D721Med (cell line): ENCODE results near the gene SEMG2.

ENCODE experiments used
- DNase-seq: peaks from one replicate; pipeline ENCODE4 v3.0.0; 2011; ENCODE audit warnings: low spot score; ENCODE audit not compliant: insufficient read length
- FAIRE-seq: peaks from 2 replicates; lab custom pipeline; 2011; peaks lifted over from hg19 to GRCh38; lab: Jason Lieb, UNC
- CTCF ChIP-seq: IDR thresholded peaks from 2 replicates; pipeline ENCODE4 v1.5.1; 2012; ENCODE audit warnings: mild to moderate bottlenecking, control low read depth; ENCODE audit not compliant: insufficient read depth; ENCODE audit errors: missing control alignments

Gene SEMG2

GRCh38 chr20:45183084-45183483 is 38.1 kb upstream of the SEMG2 start:
- TF ChIP-seq CTCF = no peak
- DNase-seq (no peak), FAIRE-seq (no peak)

- no peak for TF ChIP-seq CTCF
- DNase-seq (no peak), FAIRE-seq (no peak)
Measured at GRCh38 chr20:45187693-45188092, 33.5 kb upstream of the SEMG2 start.

- FAIRE-seq (no peak), DNase-seq (no peak)
- no peak for TF ChIP-seq CTCF
Measured at GRCh38 chr20:45189067-45189609, 32.0 kb upstream of the SEMG2 start.

GRCh38 chr20:45189861-45190260 is 31.3 kb upstream of the SEMG2 start:
- TF ChIP-seq CTCF = no peak
- FAIRE-seq (no peak), DNase-seq (no peak)

GRCh38 chr20:45191926-45192325 is 29.2 kb upstream of the SEMG2 start:
- TF ChIP-seq CTCF = no peak
- FAIRE-seq = no peak

GRCh38 chr20:45193331-45193730 is 27.8 kb upstream of the SEMG2 start:
- DNase-seq (no peak), FAIRE-seq (no peak)
- TF ChIP-seq CTCF = no peak

More at GRCh38 chr20:45191926-45192325, 29.2 kb upstream of the SEMG2 start:
- no peak for DNase-seq

- FAIRE-seq (no peak), DNase-seq (no peak)
- no peak for TF ChIP-seq CTCF
Measured at GRCh38 chr20:45206725-45207124, 14.4 kb upstream of the SEMG2 start, which contains the start of gene SEMG1. TSS of gene SEMG1 (plus strand) at chr20:45207033. CDS start at chr20:45207054, 21 bp downstream.
